Stimulated activated naive CD8-positive, alpha-beta T cell treated with anti-CD3 and anti-CD28 coated beads, Interleukin-15, amount 100 ng/mL, for 72 hours (primary cell): ENCODE measurements around the gene EFCC1.
"Not testable (repeated sequence)": the region's sequence is repeated elsewhere in the genome, so short reads cannot be mapped to it uniquely, and the experiment has no call there.

ENCODE experiments used
- ATAC-seq: fragments of 150-1000 bp; cut with Tn5 transposase; 2 replicates; pipeline ENCODE4 v1.10.0; 2021; ENCODE audit warnings: mild to moderate bottlenecking, moderate library complexity
- DNase-seq, 2 donors: peaks; one replicate each; pipeline ENCODE4 v3.0.0; 2021 to 2022
- H3K27ac Mint-ChIP-seq, 2 donors: one replicate each; pipeline ENCODE4 v1.8.0; 2022; ENCODE audit warnings: mild to moderate bottlenecking in 2 of 2, mixed read lengths in 2 of 2, moderate library complexity in 2 of 2
- H3K27me3 Mint-ChIP-seq: one replicate; pipeline ENCODE4 v1.8.0; 2022; ENCODE audit warnings: mixed read lengths
- H3K4me1 Mint-ChIP-seq: one replicate; pipeline ENCODE4 v1.8.0; 2022; ENCODE audit warnings: mild to moderate bottlenecking, mixed read lengths
- H3K4me3 Mint-ChIP-seq, 2 donors: one replicate each; pipeline ENCODE4 v1.8.0; 2022; ENCODE audit warnings: mild to moderate bottlenecking in 2 of 2, mixed read lengths in 2 of 2, moderate library complexity in 1 of 2
- H3K9me3 Mint-ChIP-seq, 2 donors: one replicate each; pipeline ENCODE4 v1.8.0; 2022; ENCODE audit warnings: mixed read lengths in 2 of 2

The EFCC1 gene

GRCh38 chr3:129085165-129085715, 84.1 kb downstream of the EFCC1 start:
- peaks cover 19% of the 10 kb centered on the region for H3K4me1 Mint-ChIP-seq
- H3K4me3 Mint-ChIP-seq: no peak overlapping the region
- no peaks in the 10 kb centered on the region for H3K27me3 Mint-ChIP-seq
- ATAC-seq: peak; percentile 3
- DNase-seq: no peak
- no peaks in the 10 kb centered on the region for H3K9me3 Mint-ChIP-seq
- peak overlapping the region; percentile 5 to 95 for H3K27ac Mint-ChIP-seq

- H3K4me1 Mint-ChIP-seq: peaks cover 19% of the 10 kb centered on the region
- H3K27me3 Mint-ChIP-seq: no peaks in the 10 kb centered on the region
- peak overlapping the region in 1 of 2 donors; percentile 95 for H3K27ac Mint-ChIP-seq
- DNase-seq (no peak), ATAC-seq (peak; percentile 21)
- H3K4me3 Mint-ChIP-seq: no peak overlapping the region
- no peaks in the 10 kb centered on the region for H3K9me3 Mint-ChIP-seq
Observed at GRCh38 chr3:129085818-129086217, 84.7 kb downstream of the EFCC1 start.

GRCh38 chr3:129087138-129087702, 86.1 kb downstream of the EFCC1 start:
- Mint-ChIP-seq H3K27me3 (no peaks in the 10 kb centered on the region), H3K4me3 (no peak overlapping the region), H3K4me1 (peaks cover 12% of the 10 kb centered on the region), H3K27ac (peak overlapping the region in 1 of 2 donors; percentile 48), H3K9me3 (no peaks in the 10 kb centered on the region)
- peak; percentile 1 for ATAC-seq
- no peak for DNase-seq

- not testable (repeated sequence) for H3K27ac Mint-ChIP-seq, H3K4me3 Mint-ChIP-seq, DNase-seq, H3K9me3 Mint-ChIP-seq, H3K27me3 Mint-ChIP-seq, H3K4me1 Mint-ChIP-seq
- ATAC-seq: peak; percentile 57
Observed at GRCh38 chr3:129087904-129088303, 86.8 kb downstream of the EFCC1 start.

- H3K27me3 Mint-ChIP-seq, H3K4me1 Mint-ChIP-seq, H3K4me3 Mint-ChIP-seq, H3K27ac Mint-ChIP-seq, DNase-seq, H3K9me3 Mint-ChIP-seq: not testable (repeated sequence)
- ATAC-seq: peak; percentile 11
Observed at GRCh38 chr3:129088312-129088711, 87.2 kb downstream of the EFCC1 start.
